Activated CD4-positive, alpha-beta T cell treated with anti-CD3 and anti-CD28 coated beads, Interleukin-2, amount 10 ng/mL, durations not matched to agents 24 days and 14 days (primary cell): Measurements from ENCODE around the gene MAPKAPK5. TPM values are rescaled to one million over a fixed set of nuclear protein-coding genes. Genes with fewer than 3 reads are reported as not detected.

Source experiments
- DNase-seq: peaks from one replicate; pipeline ENCODE4 v3.0.0; 2022
- H3K27ac Mint-ChIP-seq: one replicate; pipeline ENCODE4 v1.8.0; 2022; ENCODE audit warnings: mild to moderate bottlenecking, mixed read lengths
- H3K27me3 Mint-ChIP-seq: one replicate; pipeline ENCODE4 v1.8.0; 2022; ENCODE audit warnings: mixed read lengths
- H3K36me3 Mint-ChIP-seq: one replicate; pipeline ENCODE4 v1.8.0; 2022; ENCODE audit warnings: low read depth, mild to moderate bottlenecking, mixed read lengths
- H3K4me1 Mint-ChIP-seq: one replicate; pipeline ENCODE4 v1.8.0; 2021; ENCODE audit warnings: mixed read lengths
- H3K4me3 Mint-ChIP-seq: one replicate; pipeline ENCODE4 v1.8.0; 2022; ENCODE audit warnings: mild to moderate bottlenecking, moderate library complexity, mixed read lengths
- H3K9me3 Mint-ChIP-seq: one replicate; pipeline ENCODE4 v1.8.0; 2021; ENCODE audit warnings: mixed read lengths
- intact Hi-C: fragments of 100-400 bp; cut with micrococcal nuclease; formaldehyde crosslinking; loops from one replicate; pipeline ENCODE4 v1.15.1; 2023
- total RNA-seq: library from RNA; stranded (reverse); gene quantifications from 2 replicates; pipeline ENCODE4 v1.2.3, GENCODE V29; 2022

The MAPKAPK5 gene
- total RNA-seq, 1 donor from 2014 or later = 80.2 TPM

- DNase-seq = no peak
- peaks cover 53% of the 10 kb centered on the region for H3K36me3 Mint-ChIP-seq
- peaks cover 2% of the 10 kb centered on the region for H3K4me1 Mint-ChIP-seq
- no peaks in the 10 kb centered on the region for H3K27me3 Mint-ChIP-seq
- peaks cover 5% of the 10 kb centered on the region for H3K9me3 Mint-ChIP-seq
- H3K27ac Mint-ChIP-seq = no peak overlapping the region
- H3K4me3 Mint-ChIP-seq = no peak overlapping the region
- intact Hi-C loops = no loop called here
Observed at GRCh38 chr12:111870706-111871105, 28.7 kb downstream of the MAPKAPK5 start.

GRCh38 chr12:111873113-111873512, 31.1 kb downstream of the MAPKAPK5 start:
- H3K4me1 Mint-ChIP-seq = no peaks in the 10 kb centered on the region
- H3K27me3 Mint-ChIP-seq = no peaks in the 10 kb centered on the region
- H3K9me3 Mint-ChIP-seq = peaks cover 5% of the 10 kb centered on the region
- peaks cover 57% of the 10 kb centered on the region for H3K36me3 Mint-ChIP-seq
- no peak overlapping the region for H3K27ac Mint-ChIP-seq
- intact Hi-C loops = no loop called here
- no peak overlapping the region for H3K4me3 Mint-ChIP-seq
- DNase-seq = no peak

GRCh38 chr12:111881716-111882115, 39.7 kb downstream of the MAPKAPK5 start:
- H3K4me1 Mint-ChIP-seq = no peaks in the 10 kb centered on the region
- no peaks in the 10 kb centered on the region for H3K27me3 Mint-ChIP-seq
- intact Hi-C loops = no loop called here
- H3K36me3 Mint-ChIP-seq = peaks cover 59% of the 10 kb centered on the region
- H3K9me3 Mint-ChIP-seq = no peaks in the 10 kb centered on the region
- DNase-seq = no peak
- H3K4me3 Mint-ChIP-seq = no peak overlapping the region
- no peak overlapping the region for H3K27ac Mint-ChIP-seq

GRCh38 chr12:111886662-111887545, 44.9 kb downstream of the MAPKAPK5 start:
- Mint-ChIP-seq H3K9me3 (no peaks in the 10 kb centered on the region), H3K4me3 (no peak overlapping the region), H3K27me3 (no peaks in the 10 kb centered on the region), H3K4me1 (no peaks in the 10 kb centered on the region), H3K27ac (no peak overlapping the region), H3K36me3 (peaks cover 72% of the 10 kb centered on the region)
- no peak for DNase-seq
- intact Hi-C loops = no loop called here

- H3K27me3 Mint-ChIP-seq = no peaks in the 10 kb centered on the region
- no peak overlapping the region for H3K4me3 Mint-ChIP-seq
- H3K27ac Mint-ChIP-seq = no peak overlapping the region
- no peaks in the 10 kb centered on the region for H3K4me1 Mint-ChIP-seq
- intact Hi-C loops = no loop called here
- H3K9me3 Mint-ChIP-seq = no peaks in the 10 kb centered on the region
- H3K36me3 Mint-ChIP-seq = peaks cover 77% of the 10 kb centered on the region
- DNase-seq = no peak
Observed at GRCh38 chr12:111887926-111888745, 46.1 kb downstream of the MAPKAPK5 start.

GRCh38 chr12:111893287-111893686, 51.3 kb downstream of the MAPKAPK5 start:
- Mint-ChIP-seq H3K4me3 (no peak overlapping the region), H3K27ac (no peak overlapping the region), H3K4me1 (no peaks in the 10 kb centered on the region), H3K27me3 (no peaks in the 10 kb centered on the region), H3K9me3 (no peaks in the 10 kb centered on the region), H3K36me3 (peaks cover 59% of the 10 kb centered on the region)
- DNase-seq = no peak
- intact Hi-C loops = no loop called here

GRCh38 chr12:111894556-111894955, 52.5 kb downstream of the MAPKAPK5 start:
- Mint-ChIP-seq H3K4me3 (no peak overlapping the region), H3K27ac (no peak overlapping the region), H3K36me3 (peaks cover 53% of the 10 kb centered on the region), H3K9me3 (no peaks in the 10 kb centered on the region), H3K27me3 (no peaks in the 10 kb centered on the region), H3K4me1 (no peaks in the 10 kb centered on the region)
- DNase-seq = no peak
- intact Hi-C loops = no loop called here

- intact Hi-C loops = no loop called here
- Mint-ChIP-seq H3K36me3 (peaks cover 41% of the 10 kb centered on the region), H3K4me1 (no peaks in the 10 kb centered on the region), H3K9me3 (peaks cover 4% of the 10 kb centered on the region), H3K27ac (no peak overlapping the region), H3K4me3 (no peak overlapping the region), H3K27me3 (no peaks in the 10 kb centered on the region)
- DNase-seq = no peak
Observed at GRCh38 chr12:111901182-111901581, 59.2 kb downstream of the MAPKAPK5 start.

- H3K27ac Mint-ChIP-seq = no peak overlapping the region
- no peak overlapping the region for H3K4me3 Mint-ChIP-seq
- no peaks in the 10 kb centered on the region for H3K27me3 Mint-ChIP-seq
- peaks cover 17% of the 10 kb centered on the region for H3K9me3 Mint-ChIP-seq
- no peak for DNase-seq
- intact Hi-C loops = no loop called here
- H3K36me3 Mint-ChIP-seq = peaks cover 49% of the 10 kb centered on the region
- no peaks in the 10 kb centered on the region for H3K4me1 Mint-ChIP-seq
Observed at GRCh38 chr12:111904446-111904975, 62.5 kb downstream of the MAPKAPK5 start.

- Mint-ChIP-seq H3K27ac (no peak overlapping the region), H3K9me3 (peaks cover 21% of the 10 kb centered on the region), H3K4me3 (no peak overlapping the region)
Observed at GRCh38 chr12:111905502-111905901, 63.5 kb downstream of the MAPKAPK5 start.

GRCh38 chr12:111907740-111908139, 65.7 kb downstream of the MAPKAPK5 start:
- no peaks in the 10 kb centered on the region for H3K27me3 Mint-ChIP-seq
- no peak overlapping the region for H3K27ac Mint-ChIP-seq

More at GRCh38 chr12:111905502-111905901, 63.5 kb downstream of the MAPKAPK5 start:
- no peak for DNase-seq
- H3K36me3 Mint-ChIP-seq = peaks cover 47% of the 10 kb centered on the region
- intact Hi-C loops = no loop called here
- H3K27me3 Mint-ChIP-seq = no peaks in the 10 kb centered on the region
- no peaks in the 10 kb centered on the region for H3K4me1 Mint-ChIP-seq

GRCh38 chr12:111925171-111925570, 83.1 kb downstream of the MAPKAPK5 start:
- H3K27me3 Mint-ChIP-seq = no peaks in the 10 kb centered on the region
- DNase-seq = no peak
- no peaks in the 10 kb centered on the region for H3K9me3 Mint-ChIP-seq
- no peak overlapping the region for H3K27ac Mint-ChIP-seq
- H3K36me3 Mint-ChIP-seq = no peaks in the 10 kb centered on the region
- no peak overlapping the region for H3K4me3 Mint-ChIP-seq
- H3K4me1 Mint-ChIP-seq = no peaks in the 10 kb centered on the region
- intact Hi-C loops = no loop called here

More at GRCh38 chr12:111907740-111908139, 65.7 kb downstream of the MAPKAPK5 start:
- Mint-ChIP-seq H3K4me3 (no peak overlapping the region), H3K9me3 (peaks cover 21% of the 10 kb centered on the region), H3K4me1 (no peaks in the 10 kb centered on the region), H3K36me3 (peaks cover 52% of the 10 kb centered on the region)
- no peak for DNase-seq
- intact Hi-C loops = no loop called here

GRCh38 chr12:111926631-111927030, 84.6 kb downstream of the MAPKAPK5 start:
- Mint-ChIP-seq H3K27ac (no peak overlapping the region), H3K4me1 (no peaks in the 10 kb centered on the region), H3K9me3 (no peaks in the 10 kb centered on the region), H3K27me3 (no peaks in the 10 kb centered on the region), H3K36me3 (peaks cover 1% of the 10 kb centered on the region), H3K4me3 (no peak overlapping the region)
- intact Hi-C loops = no loop called here
- peak; percentile 34 for DNase-seq

- H3K4me3 Mint-ChIP-seq = no peak overlapping the region
- H3K9me3 Mint-ChIP-seq = no peaks in the 10 kb centered on the region
- no peaks in the 10 kb centered on the region for H3K4me1 Mint-ChIP-seq
- H3K27ac Mint-ChIP-seq = no peak overlapping the region
- peak; percentile 22 for DNase-seq
- no peaks in the 10 kb centered on the region for H3K27me3 Mint-ChIP-seq
- intact Hi-C loops = no loop called here
- H3K36me3 Mint-ChIP-seq = peaks cover 1% of the 10 kb centered on the region
Observed at GRCh38 chr12:111927346-111927745, 85.3 kb downstream of the MAPKAPK5 start.
